HG02642 (cell line): ENCODE measurements around the gene TFR2.

Source experiments
- ATAC-seq: cut with Tn5 transposase; IDR thresholded peaks from one replicate; pipeline ENCODE4 v1.9.1; 2021; ENCODE audit warnings: mild to moderate bottlenecking; ENCODE audit not compliant: unreplicated experiment, poor library complexity

TFR2 gene

GRCh38 chr7:100620804-100621203, 20.5 kb downstream of the TFR2 start:
- no peak for ATAC-seq

- ATAC-seq = no peak
Observed at GRCh38 chr7:100620239-100620638, 21.1 kb downstream of the TFR2 start.

- ATAC-seq = no peak
Observed at GRCh38 chr7:100614308-100614861, 27.0 kb downstream of the TFR2 start.

GRCh38 chr7:100613412-100614175, 27.8 kb downstream of the TFR2 start:
- ATAC-seq = no peak

- no peak for ATAC-seq
Observed at GRCh38 chr7:100612730-100613390, 28.5 kb downstream of the TFR2 start.

GRCh38 chr7:100611983-100612729, 29.2 kb downstream of the TFR2 start, which contains the start of gene MOSPD3:
Gene MOSPD3, plus strand, starts transcription at chr7:100612540. Its CDS starts 252 bp downstream, at chr7:100612792.
- peak; percentile 94 for ATAC-seq

GRCh38 chr7:100609958-100610357, 31.4 kb downstream of the TFR2 start:
- no peak for ATAC-seq

- ATAC-seq = no peak
Observed at GRCh38 chr7:100607111-100607510, 34.2 kb downstream of the TFR2 start.

GRCh38 chr7:100606313-100606712, 35.0 kb downstream of the TFR2 start:
- ATAC-seq = no peak

- no peak for ATAC-seq
Observed at GRCh38 chr7:100604976-100605911, 36.1 kb downstream of the TFR2 start.

- peak; percentile 43 for ATAC-seq
Observed at GRCh38 chr7:100604028-100604975, 37.0 kb downstream of the TFR2 start.

- peak; percentile 12 for ATAC-seq
Observed at GRCh38 chr7:100603726-100604027, 37.7 kb downstream of the TFR2 start.

GRCh38 chr7:100602889-100603725, 38.2 kb downstream of the TFR2 start:
- ATAC-seq = no peak

GRCh38 chr7:100600730-100601038, 40.7 kb downstream of the TFR2 start:
- ATAC-seq = no peak

- ATAC-seq = no peak
Observed at GRCh38 chr7:100599911-100600729, 41.2 kb downstream of the TFR2 start.

GRCh38 chr7:100598425-100598824, 42.9 kb downstream of the TFR2 start:
- no peak for ATAC-seq

- no peak for ATAC-seq
Observed at GRCh38 chr7:100595188-100595587, 46.2 kb downstream of the TFR2 start.
